Measurements from ENCODE around the gene GIMAP4.
"Not testable (repeated sequence)": the region's sequence is repeated elsewhere in the genome, so short reads cannot be mapped to it uniquely, and the experiment has no call there.

GIMAP4 gene

DNA sequence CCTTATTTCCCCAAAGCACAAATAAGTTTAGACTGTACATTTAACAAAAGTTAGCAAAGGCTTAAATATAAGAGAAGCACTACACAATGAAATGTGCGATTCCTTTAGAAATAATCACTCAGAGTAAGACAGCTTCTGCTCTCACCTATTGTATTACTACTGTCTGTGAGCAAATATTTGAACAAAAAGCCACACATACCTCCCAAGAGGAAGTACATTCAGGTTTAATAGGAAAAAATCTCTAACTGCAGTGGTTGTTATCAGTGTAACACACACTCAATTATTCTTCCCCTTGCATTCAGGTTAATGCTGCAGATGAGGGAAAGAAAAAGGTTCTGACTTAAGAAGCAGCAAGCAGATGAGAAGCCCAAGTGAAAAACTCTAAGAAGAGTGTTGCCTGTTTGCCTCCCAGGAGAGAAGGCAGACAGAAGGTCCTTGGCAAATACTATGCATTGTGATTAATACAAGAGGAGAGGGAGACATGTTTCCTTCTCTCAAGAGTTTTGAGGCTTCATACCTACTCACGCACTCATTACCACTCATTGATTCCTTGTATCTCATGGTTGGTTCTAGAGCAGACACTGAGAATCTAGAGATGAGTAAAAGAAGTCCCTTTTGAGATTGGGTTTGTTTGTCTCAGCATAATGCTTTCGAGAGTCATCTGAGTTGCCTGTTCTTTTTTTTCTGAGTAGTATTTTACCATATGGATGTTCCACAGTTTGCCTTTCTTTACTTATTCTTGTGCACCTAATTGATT, 13.6 kb downstream of the GIMAP4 start:
- no peak for DNase-seq

DNA sequence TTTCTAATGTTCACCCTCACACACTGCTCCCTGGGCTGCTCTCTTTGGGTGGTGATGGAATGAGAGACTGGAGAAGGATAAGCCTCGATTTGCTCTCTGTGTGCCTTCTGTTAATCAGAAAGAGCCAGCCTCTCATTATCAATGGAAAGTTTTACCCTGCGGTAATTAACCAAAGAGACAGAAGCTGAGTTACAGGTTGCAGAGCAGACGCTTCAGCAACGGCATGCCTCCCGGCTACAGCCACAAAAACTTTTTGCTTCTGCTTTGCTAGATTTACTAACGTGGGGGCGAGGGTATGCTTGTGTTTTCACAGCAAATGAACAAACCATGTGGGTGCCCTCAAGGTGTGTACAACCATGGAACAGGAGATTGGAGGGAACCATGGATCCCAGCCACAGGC, 18.0 kb downstream of the GIMAP4 start:
- DNase-seq: no peak

GRCh38 chr7:150586068-150586784, 19.0 kb downstream of the GIMAP4 start:
- DNase-seq: no peak

DNA sequence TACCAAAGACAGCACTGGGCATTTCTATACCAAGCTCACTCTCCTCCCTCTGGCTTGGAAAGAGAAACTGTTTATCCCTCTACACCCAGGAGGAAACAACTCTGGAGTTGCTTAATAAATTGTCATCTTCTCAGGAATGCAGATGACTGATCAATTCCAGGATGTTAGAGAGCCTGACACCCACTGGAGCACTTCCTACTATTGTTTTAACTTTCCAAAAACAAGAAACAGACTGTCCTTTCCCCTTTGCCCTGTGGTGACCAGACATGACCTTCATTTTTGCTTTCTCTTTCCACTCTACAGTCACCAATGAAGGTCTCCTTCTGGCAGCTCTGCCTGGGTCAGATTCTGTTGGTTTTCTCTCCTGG, 19.6 kb downstream of the GIMAP4 start:
- no peak for DNase-seq

- DNase-seq: no peak
Observed at GRCh38 chr7:150587551-150587950, 20.4 kb downstream of the GIMAP4 start.

DNA sequence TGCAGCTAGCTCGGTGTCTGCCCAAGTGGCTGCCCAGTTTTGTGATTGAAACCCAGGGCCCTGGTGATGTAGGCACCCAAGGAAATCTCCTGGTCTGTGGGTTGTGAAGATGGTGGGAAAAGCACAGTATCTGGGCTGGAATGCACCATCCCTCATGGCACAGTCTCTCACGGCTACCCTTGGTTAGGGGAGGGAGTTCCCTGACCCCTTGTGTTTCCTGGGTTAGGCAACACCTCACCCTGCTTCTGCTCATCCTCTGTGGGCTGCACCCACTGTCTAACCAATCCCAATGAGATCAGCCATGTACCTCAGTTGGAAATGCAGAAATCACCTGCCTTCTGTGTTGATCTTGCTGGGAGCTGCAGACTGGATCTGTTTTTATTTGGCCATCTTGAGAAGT, 27.6 kb downstream of the GIMAP4 start:
- DNase-seq: no peak

DNA sequence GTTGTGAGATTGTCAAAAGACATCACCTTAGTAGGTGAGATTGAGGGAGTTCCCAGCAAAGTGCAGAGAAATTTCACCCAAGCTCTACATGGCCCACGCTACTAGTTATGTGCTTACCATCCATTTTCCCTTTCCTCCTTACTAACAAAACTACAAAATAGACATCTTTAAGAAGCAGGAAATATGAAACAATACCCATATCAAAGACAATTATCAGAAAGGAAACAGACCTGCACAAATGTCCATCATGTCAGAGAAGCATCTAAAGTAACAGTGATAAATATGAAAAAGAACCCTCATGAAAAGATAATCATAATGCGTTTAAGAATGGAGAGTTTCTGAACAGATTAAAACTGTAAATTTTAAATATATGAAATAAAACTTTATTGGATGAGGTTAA, 28.2 kb downstream of the GIMAP4 start:
- DNase-seq: no peak

DNA sequence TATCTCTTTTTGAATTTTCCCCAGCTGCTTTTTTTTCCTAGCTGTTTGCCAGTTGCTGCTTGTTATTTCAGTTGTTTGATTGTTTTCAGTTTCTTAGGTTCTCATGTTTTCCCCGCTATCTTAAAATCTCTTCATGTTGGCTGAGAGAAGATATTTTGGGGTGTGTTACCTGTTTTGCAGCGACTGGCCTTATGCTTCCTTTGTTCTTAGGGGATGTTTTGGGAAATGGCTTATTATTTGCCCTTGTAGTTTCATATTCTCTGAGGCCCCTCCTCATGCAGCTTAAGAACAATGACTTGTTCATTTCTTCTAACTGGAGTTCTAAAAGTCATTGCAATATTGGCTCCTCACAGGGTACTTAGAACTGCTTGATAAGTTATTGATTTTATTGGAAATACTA, 36.4 kb downstream of the GIMAP4 start:
- DNase-seq: not testable (repeated sequence)

GRCh38 chr7:150610233-150610632, 43.0 kb downstream of the GIMAP4 start:
- no peak for DNase-seq

DNA sequence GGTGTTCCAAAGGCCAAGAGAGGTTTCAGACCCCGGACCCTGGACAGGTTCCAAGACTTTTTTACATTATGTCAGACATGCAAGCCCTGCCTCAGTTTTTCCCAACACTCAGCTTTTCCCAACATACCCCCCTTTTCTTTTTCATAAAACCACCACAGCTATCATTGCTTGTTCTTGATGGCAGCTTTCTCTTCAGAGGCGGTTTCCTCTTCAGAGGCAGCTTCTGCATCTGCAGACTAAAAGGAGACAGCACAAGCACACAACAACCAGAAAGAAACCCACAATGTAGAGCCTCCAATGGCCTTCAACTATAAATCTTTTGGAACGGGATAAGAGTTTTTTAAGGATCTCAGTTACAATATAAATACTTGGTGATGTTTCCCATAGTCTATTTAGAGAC, 45.7 kb downstream of the GIMAP4 start:
- no peak for DNase-seq

GRCh38 chr7:150613880-150614279, 46.7 kb downstream of the GIMAP4 start:
- no peak for DNase-seq

- not testable (repeated sequence) for DNase-seq
Observed at GRCh38 chr7:150614426-150614825, 47.2 kb downstream of the GIMAP4 start.

DNA sequence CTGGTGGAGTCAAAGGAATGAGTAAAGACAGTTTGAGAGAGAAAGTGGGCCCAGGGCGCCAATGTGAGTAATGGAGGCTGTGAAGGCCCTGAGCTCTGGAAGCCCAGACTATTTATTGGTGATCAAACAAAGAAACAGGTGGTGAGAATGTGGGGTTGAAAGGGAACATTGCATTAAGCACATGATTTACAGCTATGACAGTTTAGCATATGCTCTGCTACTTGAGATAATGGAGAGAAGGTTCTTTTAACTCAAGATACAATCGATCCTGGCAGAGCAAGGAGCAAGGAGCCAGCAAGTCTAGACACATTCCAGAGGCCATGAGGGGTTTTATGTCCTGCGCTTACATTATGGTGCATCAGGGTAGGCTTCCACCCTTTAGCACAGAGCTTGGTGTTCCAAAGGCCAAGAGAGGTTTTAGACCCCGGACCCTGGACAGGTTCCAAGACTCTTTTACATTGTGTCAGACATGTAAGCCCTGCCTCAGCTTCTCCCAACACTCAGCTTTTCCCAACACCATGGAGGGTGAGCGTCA, 48.1 kb downstream of the GIMAP4 start:
- not testable (repeated sequence) for DNase-seq

- no peak for DNase-seq
Observed at GRCh38 chr7:150620061-150620460, 52.9 kb downstream of the GIMAP4 start.

DNA sequence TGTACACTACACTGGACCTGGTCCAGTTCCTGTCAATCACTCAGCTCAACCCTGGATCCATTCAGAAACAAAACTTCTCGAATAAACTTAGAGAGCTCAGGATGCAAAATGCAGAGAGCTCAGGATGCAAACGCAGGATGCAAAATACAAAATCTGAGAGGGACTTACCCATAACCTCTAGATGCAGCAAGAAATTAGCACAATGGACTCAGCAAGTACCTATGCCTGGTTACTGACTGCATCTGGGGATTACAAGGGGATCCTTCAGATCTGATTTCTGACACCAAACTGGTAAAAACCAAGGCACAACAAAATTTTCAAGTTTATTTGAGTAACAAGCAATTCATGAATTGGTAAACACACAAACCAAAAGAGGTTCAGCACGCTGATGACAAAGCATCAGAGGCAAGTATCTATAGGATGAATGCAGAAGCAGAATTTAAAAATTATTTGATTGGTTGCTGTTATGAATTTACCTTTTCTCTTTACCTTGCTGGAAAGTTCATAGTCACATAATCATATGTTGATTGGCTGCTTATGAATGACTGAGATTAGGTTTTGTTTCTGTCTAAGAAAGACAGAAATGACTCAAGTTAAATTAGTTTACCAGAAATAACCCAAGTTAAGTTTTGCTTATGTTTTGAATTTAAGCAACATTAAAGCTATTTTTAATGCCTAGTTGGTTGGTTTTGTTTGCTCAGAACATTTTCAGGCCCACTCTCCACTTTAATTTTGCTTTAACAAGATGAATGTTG, 53.6 kb downstream of the GIMAP4 start:
- no peak for DNase-seq

GRCh38 chr7:150621376-150621775, 54.2 kb downstream of the GIMAP4 start:
- no peak for DNase-seq

Measured in NCI-H146 (cell line).